Measurements from ENCODE around the gene ZNF768. TPM values are rescaled to one million over a fixed set of nuclear protein-coding genes. Genes with fewer than 3 reads are reported as not detected.

ZNF768 gene
- total RNA-seq, 1 experiment from 2014 or later: 48.8 TPM

- peaks cover 7% of the 10 kb centered on the region; the same call in 1 of the 2 replicates for H3K79me2 ChIP-seq (ENCODE audit: insufficient read depth, low read length)
- no peak overlapping the region for H3K27ac ChIP-seq (ENCODE audit: low read depth, low read length)
- H3K4me3 ChIP-seq (replicated peaks in 1 of 2; ENCODE audit: low read depth in 1 of 2, low read length in 2 of 2): no peak overlapping the region
- ChIA-PET POLR2A (no interaction called here), CTCF (no interaction called here), RAD21 (ENCODE audit: low non-redundant PET in 1 of 2, low total read pairs in 2 of 2, uncharacterized antibody in 2 of 2, unreplicated experiment in 2 of 2) (no interaction called here)
- H3K4me2 ChIP-seq (ENCODE audit: low read length): no peak overlapping the region
- ATAC-seq (no peak), DNase-seq (ENCODE audit: low read depth, low spot score) (no peak)
- H3K4me1 ChIP-seq (ENCODE audit: control insufficient read depth in 1 of 2, insufficient read depth in 2 of 2, low read length in 2 of 2): peaks cover 10 to 20% of the 10 kb centered on the region in 2 experiments
- H3K9me3 ChIP-seq (ENCODE audit: control insufficient read depth in 1 of 2, insufficient read depth in 1 of 2, low read depth in 1 of 2, low read length in 2 of 2): no peaks in the 10 kb centered on the region
- intact Hi-C loops (cut with micrococcal nuclease): no loop called here
- H3K9ac ChIP-seq (ENCODE audit: low read length): no peak overlapping the region
- no peaks in the 10 kb centered on the region for H3K9me2 ChIP-seq (ENCODE audit: insufficient read depth)
- H4K20me1 ChIP-seq (ENCODE audit: insufficient read depth): no peaks in the 10 kb centered on the region
- no peak overlapping the region for H2AFZ ChIP-seq (ENCODE audit: low read depth, low read length, poor library complexity, severe bottlenecking)
- TF ChIP-seq EGR1 (IDR thresholded peaks at IDR 0.05; ENCODE audit: low read depth): no peak
- no peak for TF ChIP-seq SIN3A (IDR thresholded peaks at IDR 0.05; ENCODE audit: low read depth)
- TF ChIP-seq CEBPB (IDR thresholded peaks at IDR 0.05; ENCODE audit: low read depth): no peak
- no peak for TF ChIP-seq POLR2AphosphoS5 (IDR thresholded peaks at IDR 0.05; ENCODE audit: low read depth, low read length)
- no peak for TF ChIP-seq CTCF (IDR thresholded peaks at IDR 0.05 in 2 of 3, conservative IDR thresholded peaks at IDR 0.05 in 1 of 3; ENCODE audit: borderline replicate concordance in 1 of 3, insufficient read depth in 1 of 3, low read depth in 2 of 3, low read length in 2 of 3)
- no peak for TF ChIP-seq FOSL1 (IDR thresholded peaks at IDR 0.05; ENCODE audit: low read depth)
- no peak for TF ChIP-seq ATF3 (IDR thresholded peaks at IDR 0.05)
- TF ChIP-seq CBX3 (IDR thresholded peaks at IDR 0.05; ENCODE audit: low read depth): no peak
- TF ChIP-seq REST (IDR thresholded peaks at IDR 0.05; ENCODE audit: low read depth): no peak
- no peak for TF ChIP-seq EZH2phosphoT487 (IDR thresholded peaks at IDR 0.05; ENCODE audit: borderline replicate concordance)
- TF ChIP-seq ZNF274 (IDR thresholded peaks at IDR 0.05; ENCODE audit: low read depth, low read length): no peak
- no peak for TF ChIP-seq SP1 (IDR thresholded peaks at IDR 0.05; ENCODE audit: low read depth)
- no peak for TF ChIP-seq SRF (IDR thresholded peaks at IDR 0.05; ENCODE audit: low read depth)
- TF ChIP-seq TCF7L2 (IDR thresholded peaks at IDR 0.05; ENCODE audit: borderline replicate concordance, extremely low read depth, insufficient read depth, insufficient read length): no peak
- TF ChIP-seq ZFX (IDR thresholded peaks at IDR 0.05): no peak
- no peak for TF ChIP-seq POLR2A (IDR thresholded peaks at IDR 0.05; ENCODE audit: borderline replicate concordance, extremely low read depth, insufficient read depth, insufficient read length)
- TF ChIP-seq EZH2 (IDR thresholded peaks at IDR 0.05): no peak
- no peak for TF ChIP-seq YY1 (IDR thresholded peaks at IDR 0.05; ENCODE audit: extremely low read depth, insufficient replicate concordance, low read depth, low read length)
- no peak for TF ChIP-seq RAD21 (IDR thresholded peaks at IDR 0.05; ENCODE audit: low read depth)
- H3K27me3 ChIP-seq (ENCODE audit: insufficient read depth, low read length): no peaks in the 10 kb centered on the region
- no peaks in the 10 kb centered on the region for H3K36me3 ChIP-seq (ENCODE audit: control insufficient read depth in 1 of 2, insufficient read depth in 2 of 2, low read length in 2 of 2)
- no TSS peak for BruUV-seq (replicated peaks)
These were observed 35.7 kb upstream of the ZNF768 start for GRCh38 chr16:30562021-30562420.
